HG03060 (cell line): ENCODE results near the gene TMX3.

Source experiments
- ATAC-seq: cut with Tn5 transposase; IDR thresholded peaks from one replicate; pipeline ENCODE4 v1.9.1; 2021; ENCODE audit warnings: low read depth, moderate number of reproducible peaks; ENCODE audit not compliant: unreplicated experiment

The TMX3 gene

GRCh38 chr18:68713796-68714195 lies 1.1 kb downstream of the TMX3 start:
- no peak for ATAC-seq

- no peak for ATAC-seq
Observed at GRCh38 chr18:68713131-68713530, 1.8 kb downstream of the TMX3 start.

- ATAC-seq, result no peak
Observed at GRCh38 chr18:68707646-68708045, 7.3 kb downstream of the TMX3 start.

GRCh38 chr18:68705119-68705518 lies 9.8 kb downstream of the TMX3 start:
- no peak for ATAC-seq

GRCh38 chr18:68703326-68703725 lies 11.6 kb downstream of the TMX3 start:
- no peak for ATAC-seq

GRCh38 chr18:68701353-68701752 lies 13.6 kb downstream of the TMX3 start:
- ATAC-seq, result no peak

- no peak for ATAC-seq
Observed at GRCh38 chr18:68699043-68699442, 15.9 kb downstream of the TMX3 start.

- no peak for ATAC-seq
Observed at GRCh38 chr18:68696937-68697336, 18.0 kb downstream of the TMX3 start.

GRCh38 chr18:68694316-68694715 lies 20.6 kb downstream of the TMX3 start:
- no peak for ATAC-seq

- ATAC-seq, result no peak
Observed at GRCh38 chr18:68693091-68693815, 21.7 kb downstream of the TMX3 start.

- no peak for ATAC-seq
Observed at GRCh38 chr18:68679528-68679927, 35.4 kb downstream of the TMX3 start.

- ATAC-seq, result no peak
Observed at GRCh38 chr18:68676913-68677312, 38.0 kb downstream of the TMX3 start.

- no peak for ATAC-seq
Observed at GRCh38 chr18:68667121-68667520, 47.8 kb downstream of the TMX3 start.

GRCh38 chr18:68666381-68666780 lies 48.5 kb downstream of the TMX3 start:
- ATAC-seq, result no peak

- ATAC-seq, result no peak
Observed at GRCh38 chr18:68665628-68666027, 49.3 kb downstream of the TMX3 start.

- no peak for ATAC-seq
Observed at GRCh38 chr18:68662754-68663153, 52.2 kb downstream of the TMX3 start.

- ATAC-seq, result no peak
Observed at GRCh38 chr18:68660354-68661183, 54.3 kb downstream of the TMX3 start.

GRCh38 chr18:68648191-68648590 lies 66.7 kb downstream of the TMX3 start:
- ATAC-seq, result no peak

- ATAC-seq, result peak; percentile 54
Observed at GRCh38 chr18:68642003-68642402, 72.9 kb downstream of the TMX3 start.

- no peak for ATAC-seq
Observed at GRCh38 chr18:68640861-68641260, 74.0 kb downstream of the TMX3 start.

GRCh38 chr18:68638613-68639012 lies 76.3 kb downstream of the TMX3 start:
- ATAC-seq, result no peak

- ATAC-seq, result no peak
Observed at GRCh38 chr18:68627812-68628211, 87.1 kb downstream of the TMX3 start.
